Stimulated activated CD8-positive, alpha-beta memory T cell treated with anti-CD3 and anti-CD28 coated beads, Interleukin-4, amount 100 ng/mL, for 48 hours (primary cell): ENCODE results near the gene TRIM28.

Experiments used
- DNase-seq: peaks from one replicate; pipeline ENCODE4 v3.0.0-alpha.2; 2020

TRIM28 gene

GRCh38 chr19:58549664-58550361, 5.9 kb downstream of the TRIM28 start:
- DNase-seq, result peak; percentile 24

DNA sequence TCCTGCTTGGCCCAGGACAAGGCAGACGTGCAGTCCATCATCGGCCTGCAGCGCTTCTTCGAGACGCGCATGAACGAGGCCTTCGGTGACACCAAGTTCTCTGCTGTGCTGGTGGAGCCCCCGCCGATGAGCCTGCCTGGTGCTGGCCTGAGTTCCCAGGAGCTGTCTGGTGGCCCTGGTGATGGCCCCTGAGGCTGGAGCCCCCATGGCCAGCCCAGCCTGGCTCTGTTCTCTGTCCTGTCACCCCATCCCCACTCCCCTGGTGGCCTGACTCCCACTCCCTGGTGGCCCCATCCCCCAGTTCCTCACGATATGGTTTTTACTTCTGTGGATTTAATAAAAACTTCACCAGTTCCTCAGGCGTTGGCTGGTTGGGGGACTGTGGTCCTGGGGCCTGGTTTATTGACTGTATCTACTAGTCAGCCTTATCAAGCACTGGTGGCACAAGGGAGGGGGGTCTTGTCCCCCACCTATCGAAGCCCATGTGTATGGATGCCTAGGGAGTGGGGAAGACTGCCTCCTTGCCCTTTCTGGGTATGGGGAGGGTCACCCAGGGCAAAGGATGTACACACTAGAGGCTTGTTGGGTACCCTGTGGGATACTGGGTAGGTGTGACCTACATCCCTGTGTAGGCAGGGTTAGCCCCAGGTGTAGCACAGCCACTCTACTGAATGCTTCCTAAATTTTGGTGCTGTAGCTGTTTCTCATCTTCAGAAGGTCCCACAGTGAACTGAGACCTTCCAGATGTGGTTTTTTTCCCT, 6.7 kb downstream of the TRIM28 start:
- peak; percentile 28 for DNase-seq

GRCh38 chr19:58551123-58551497, 7.2 kb downstream of the TRIM28 start:
- DNase-seq, result no peak

- DNase-seq, result peak; percentile 32
Observed at GRCh38 chr19:58551577-58552471, 8.0 kb downstream of the TRIM28 start.

DNA sequence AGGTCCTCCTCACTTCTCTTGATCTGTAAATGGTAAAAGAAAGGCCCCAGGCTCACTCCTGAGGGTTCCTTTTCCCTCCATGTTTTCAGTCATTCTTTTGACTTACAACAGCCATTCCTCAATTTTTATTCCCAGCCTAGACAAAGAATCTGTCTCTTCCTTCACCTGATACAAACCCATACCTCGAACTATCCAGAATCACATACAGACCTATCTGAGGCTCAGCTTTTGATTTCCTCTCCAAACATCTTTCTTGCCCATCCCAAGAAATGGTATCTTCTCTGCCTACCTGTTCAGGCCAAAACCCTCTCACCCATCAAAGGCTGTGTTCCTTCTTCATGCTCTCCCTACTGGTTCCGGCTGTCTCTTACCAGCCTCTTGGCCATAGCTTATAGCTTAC, 8.8 kb downstream of the TRIM28 start:
- DNase-seq, result no peak

DNA sequence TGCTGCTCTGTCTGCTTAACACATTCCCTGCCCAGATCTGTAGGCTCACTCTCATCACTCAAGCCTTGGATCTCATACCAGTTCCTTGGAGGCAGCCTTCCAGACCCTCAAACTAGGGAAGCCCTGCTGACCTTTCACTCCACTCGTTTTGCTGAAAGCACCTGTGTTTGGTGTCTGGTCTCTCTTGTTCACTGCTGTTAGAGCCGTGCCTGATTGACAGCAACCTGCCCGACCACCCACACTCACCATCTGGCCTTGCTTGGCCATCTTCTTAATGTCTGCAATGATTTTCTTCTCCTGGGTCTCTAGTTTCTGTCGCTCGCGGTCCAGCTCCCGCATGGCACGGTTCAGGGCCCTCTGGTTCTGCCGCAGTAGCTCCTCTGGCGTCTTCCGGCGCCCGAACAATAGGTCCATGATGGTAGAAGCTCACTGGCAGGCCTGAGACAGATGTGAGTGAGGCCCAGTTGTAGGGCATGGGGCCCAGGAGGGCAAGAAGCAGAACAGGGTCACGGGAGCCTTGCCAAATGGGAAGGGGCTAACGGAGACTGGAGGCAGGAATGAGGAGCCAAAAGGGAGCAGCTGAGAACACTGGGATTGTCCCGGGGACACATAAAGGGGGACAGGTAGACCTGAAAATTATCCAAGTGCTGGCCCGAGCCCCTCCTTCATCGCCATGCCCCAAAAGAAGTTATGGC, 10.1 kb downstream of the TRIM28 start:
- no peak for DNase-seq

DNA sequence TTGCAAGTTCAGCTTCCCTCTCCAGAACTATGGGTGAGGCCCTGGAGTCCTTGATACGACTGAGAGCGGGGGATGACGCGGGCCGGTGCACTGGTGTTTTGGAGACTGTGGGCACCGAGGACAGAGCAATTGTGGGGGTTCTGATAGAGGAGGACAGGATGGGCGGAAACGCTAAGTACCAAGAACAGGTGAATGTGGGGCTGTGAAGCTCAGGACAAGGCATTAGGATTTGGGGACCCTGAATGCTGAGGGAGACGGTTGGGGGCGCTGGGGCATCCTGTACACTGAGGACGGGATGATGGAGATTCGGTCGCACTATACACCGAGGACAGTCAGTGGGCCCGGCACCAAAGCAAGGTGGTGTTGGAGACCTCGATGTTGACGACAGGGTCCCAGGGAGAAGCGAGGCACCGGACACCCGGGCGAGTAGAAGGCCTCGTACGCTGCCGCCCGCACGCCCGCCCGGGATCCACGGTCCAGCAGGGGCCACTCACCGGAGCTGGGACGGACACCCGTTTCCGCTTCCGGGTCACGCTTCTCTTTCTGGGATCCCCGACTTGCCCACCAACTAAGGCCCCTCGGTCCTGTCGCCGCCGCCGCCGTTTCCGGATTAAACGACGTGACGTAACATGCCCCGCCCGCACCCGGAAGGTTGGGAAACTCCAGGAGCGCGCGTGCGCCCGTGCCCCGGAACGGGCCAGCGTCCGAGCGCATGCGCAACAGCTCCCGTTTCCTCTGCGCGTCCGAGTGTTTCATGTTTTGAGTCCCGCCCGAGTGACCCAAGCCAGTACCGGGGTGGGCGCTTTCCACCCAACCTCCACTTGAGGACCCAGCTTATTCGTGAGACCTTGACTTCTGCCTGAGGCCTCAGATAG, 10.9 kb downstream of the TRIM28 start, which contains the start of gene CHMP2A:
TSS of gene CHMP2A (minus strand) at position 612 of the 875 bp plus-strand sequence. CDS start 893 bp downstream, outside the sequence.
- peak; percentile 100 for DNase-seq

DNA sequence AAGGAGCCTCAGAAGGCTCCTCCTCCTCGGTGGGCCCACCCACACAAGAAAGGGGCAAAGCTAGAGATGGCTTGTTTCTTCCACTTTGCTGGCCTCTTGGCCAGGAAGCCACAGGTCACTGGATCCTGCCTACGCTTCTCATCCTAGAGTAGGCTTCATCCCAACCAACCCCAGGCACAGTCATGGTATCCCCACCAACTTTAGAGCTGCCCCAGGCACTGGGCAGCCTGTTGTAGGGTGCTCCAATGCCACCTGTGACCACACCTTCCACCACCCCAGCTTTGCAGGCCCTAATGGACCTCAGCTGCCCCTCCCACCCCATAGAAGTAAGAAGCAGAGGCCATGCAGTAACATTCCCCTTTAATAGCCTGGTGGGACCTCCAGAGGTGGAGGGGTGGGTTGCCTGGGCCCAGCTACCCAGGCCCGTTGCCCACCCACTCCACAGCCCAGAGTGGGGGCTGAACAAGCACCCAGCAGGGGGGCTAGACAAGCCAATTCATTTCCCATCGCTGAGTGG, 11.6 kb downstream of the TRIM28 start:
- no peak for DNase-seq

DNA sequence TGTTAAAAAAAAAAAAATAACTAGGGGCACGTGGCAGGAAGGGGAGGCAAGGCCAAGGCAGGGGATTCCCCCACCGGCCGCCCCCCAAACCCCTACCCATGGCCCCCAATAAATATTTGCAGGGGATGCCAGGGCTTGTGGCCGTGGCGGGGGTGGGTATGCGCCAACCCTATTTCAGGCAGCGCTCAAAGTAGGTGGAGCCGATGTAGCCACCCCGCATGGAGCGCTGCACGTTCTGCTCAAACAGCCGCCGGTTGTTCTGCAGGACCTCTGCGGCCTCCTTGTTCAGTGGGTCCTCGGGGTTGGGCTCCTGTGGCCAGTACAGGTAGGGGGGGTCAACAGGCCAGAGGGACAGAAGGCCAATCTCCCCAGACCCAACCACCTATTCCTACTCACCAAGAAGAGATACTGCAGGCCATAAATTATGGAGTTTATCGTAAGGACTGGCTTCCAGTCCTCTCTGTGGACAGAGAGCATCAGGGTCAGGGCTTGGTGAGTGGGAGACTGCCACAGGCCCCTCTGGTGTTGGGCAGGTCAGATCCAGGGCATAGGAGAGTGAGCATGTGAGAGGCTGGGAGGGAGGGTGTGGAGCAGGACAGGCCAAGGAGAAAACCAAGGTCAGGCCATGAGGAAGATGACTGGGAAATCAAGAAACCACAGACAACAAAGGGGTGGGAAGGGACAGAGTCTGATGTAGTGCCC, 12.2 kb downstream of the TRIM28 start:
- peak; percentile 24 for DNase-seq

- no peak for DNase-seq
Observed at GRCh38 chr19:58556622-58557220, 12.9 kb downstream of the TRIM28 start.

GRCh38 chr19:58557221-58558065, 13.6 kb downstream of the TRIM28 start:
- DNase-seq, result peak; percentile 38

DNA sequence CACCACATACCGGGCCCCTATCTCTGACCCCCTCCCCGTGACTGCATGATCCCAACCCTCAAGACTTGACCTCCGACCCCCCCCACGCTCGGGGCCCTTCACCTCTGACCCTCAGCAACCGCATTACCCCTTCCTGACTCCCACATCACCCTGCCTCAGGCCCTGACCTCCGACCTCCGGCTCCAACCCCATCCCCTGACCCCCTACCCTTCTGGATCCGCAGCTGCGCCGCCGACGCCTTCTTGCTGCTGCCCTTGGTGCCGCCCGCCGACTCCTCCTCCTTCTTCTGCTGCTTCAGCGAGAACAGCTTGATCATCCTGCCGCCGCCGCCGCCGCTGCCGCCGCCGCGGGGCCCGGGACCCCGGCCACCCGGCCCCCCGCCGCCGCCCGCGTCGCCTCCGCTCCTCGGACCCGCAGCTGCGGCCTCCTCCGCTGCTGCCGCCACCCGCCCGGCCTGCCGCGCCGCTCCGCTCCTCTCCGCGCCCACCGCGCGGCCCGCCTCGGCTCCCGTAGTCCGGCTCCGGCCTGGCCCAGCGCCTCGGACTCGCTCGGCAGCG, 14.3 kb downstream of the TRIM28 start, which contains the start of gene UBE2M:
TSS of gene UBE2M (minus strand) at position 546 of the 557 bp plus-strand sequence. CDS start at position 316, 230 bp downstream.
- peak; percentile 71 for DNase-seq

GRCh38 chr19:58558623-58559274, 14.9 kb downstream of the TRIM28 start:
- peak; percentile 99 for DNase-seq

DNA sequence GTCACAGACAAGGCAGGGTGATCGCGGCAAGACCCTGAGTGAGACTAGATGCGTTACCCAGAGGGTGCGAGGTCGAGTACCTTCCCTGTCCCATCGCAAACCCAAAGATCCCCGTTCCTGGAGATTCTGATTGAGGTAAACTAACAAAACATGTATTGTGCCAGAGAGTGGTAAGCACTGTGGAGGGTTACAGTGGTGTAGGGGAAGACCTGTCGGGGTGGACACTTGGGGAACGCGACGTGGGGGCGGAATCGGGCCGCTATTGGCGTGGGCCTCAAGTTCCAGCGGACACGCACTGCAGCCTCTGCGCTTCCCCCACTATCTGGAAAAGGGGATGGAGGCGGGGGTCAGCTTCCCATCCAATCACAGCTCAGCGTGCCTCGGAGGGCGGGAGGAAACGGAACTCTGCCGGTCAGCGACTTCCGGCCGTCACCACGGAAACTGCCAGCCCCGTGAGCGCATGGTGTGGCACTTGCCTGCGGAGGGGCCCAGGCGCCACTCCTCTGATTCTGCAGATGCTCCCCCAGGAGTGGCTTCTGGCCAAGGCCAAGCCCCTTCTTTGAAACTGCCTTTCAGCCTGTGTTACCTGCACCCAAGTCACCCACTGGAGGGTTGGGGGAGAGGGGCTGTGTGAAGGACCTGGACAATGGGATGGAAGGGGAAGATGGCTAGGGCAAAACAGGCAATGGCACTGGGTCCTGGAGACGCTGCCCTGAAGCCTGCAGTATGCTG, 15.6 kb downstream of the TRIM28 start:
- DNase-seq, result peak; percentile 90

DNA sequence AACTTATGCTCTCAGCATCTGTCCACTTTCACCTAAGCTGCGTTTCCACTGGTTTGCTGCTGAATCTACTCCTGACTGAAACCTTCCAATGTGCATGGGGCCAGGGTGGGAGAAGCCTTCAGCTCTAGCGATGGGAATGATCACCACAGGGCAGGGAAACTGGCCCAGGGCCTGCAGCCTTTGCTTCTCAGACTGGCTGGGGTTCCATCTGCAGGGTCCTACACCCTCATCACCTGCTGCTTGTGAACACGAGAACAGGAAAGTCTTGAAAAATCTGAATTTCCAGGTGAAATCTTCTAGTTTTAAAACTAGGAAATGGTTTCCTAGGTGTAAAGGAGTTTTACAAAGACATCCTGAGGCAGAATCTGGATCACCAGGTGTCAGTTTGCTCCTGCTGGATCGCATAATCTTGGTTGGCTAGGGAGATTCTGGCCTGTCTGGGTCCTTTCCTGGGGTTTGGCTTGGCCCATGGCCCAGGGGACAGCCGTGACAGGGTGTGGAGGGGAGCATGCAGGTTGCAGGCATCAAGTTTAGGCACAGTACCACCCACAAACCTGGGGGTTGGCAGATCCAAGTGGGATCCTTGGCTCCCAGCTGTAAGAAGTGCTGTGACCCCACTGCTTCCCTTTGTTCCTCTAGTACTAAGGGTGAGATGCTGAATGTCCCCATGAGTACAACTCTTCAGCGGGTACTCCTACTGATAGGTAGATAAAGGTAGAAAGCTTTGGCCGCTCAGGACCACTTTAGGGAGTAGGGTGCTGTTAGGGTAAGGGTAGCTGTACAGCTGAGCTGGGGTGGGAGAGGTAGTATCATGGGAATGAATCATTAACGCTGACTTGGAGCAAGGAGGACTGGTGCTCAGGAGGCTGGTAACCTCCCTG, 16.4 kb downstream of the TRIM28 start:
- peak; percentile 27 for DNase-seq

GRCh38 chr19:58560921-58561320, 17.1 kb downstream of the TRIM28 start:
- DNase-seq, result peak; percentile 26
